ENCODE measurements around the gene ASGR2.

The ASGR2 gene

DNA sequence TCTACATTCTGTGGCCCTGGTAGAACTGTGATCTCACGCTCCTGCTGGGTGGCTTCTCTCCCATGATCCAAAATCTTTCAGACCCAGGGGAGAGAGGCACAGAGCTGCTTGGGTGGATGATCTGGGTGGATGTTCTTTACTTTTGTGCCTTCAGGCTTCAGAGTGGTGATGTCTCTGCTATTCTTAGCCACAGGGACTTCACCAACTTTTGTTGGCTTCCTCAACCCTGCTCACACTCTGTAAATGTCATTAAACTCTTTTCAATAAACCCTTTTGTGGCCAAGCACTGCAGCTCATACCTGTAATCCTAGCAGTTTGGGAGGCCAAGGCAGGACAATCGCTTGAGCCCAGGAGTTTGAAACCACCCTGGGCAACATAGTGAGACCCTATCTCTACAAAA, 42.2 kb downstream of the ASGR2 start:
- TF ChIP-seq GLIS3 (CRISPR knock-in tag; IDR thresholded peaks at IDR 0.05) (no peak), BACH2 (CRISPR knock-in tag; IDR thresholded peaks at IDR 0.05; ENCODE audit: borderline replicate concordance) (no peak), ZNF565 (CRISPR knock-in tag; conservative IDR thresholded peaks at IDR 0.05; ENCODE audit: low read depth) (no peak), ZFP30 (CRISPR knock-in tag; IDR thresholded peaks at IDR 0.05) (no peak), ZNF70 (CRISPR knock-in tag; IDR thresholded peaks at IDR 0.05) (no peak), ARNTL (CRISPR knock-in tag; IDR thresholded peaks at IDR 0.05; ENCODE audit: borderline replicate concordance, low read depth) (no peak), SNAI2 (CRISPR knock-in tag; IDR thresholded peaks at IDR 0.05) (no peak), PPARA (CRISPR knock-in tag; IDR thresholded peaks at IDR 0.05; ENCODE audit: borderline replicate concordance) (no peak), OSR1 (CRISPR knock-in tag; IDR thresholded peaks at IDR 0.05) (no peak), ZC3H10 (CRISPR knock-in tag; IDR thresholded peaks at IDR 0.05) (no peak), ISL1 (CRISPR knock-in tag; IDR thresholded peaks at IDR 0.05) (no peak), ZNF8 (CRISPR knock-in tag; IDR thresholded peaks at IDR 0.05) (no peak), CSDC2 (CRISPR knock-in tag; IDR thresholded peaks at IDR 0.05) (no peak), RARB (CRISPR knock-in tag; IDR thresholded peaks at IDR 0.05) (no peak)
- TF ChIP-seq, protein P1, sequence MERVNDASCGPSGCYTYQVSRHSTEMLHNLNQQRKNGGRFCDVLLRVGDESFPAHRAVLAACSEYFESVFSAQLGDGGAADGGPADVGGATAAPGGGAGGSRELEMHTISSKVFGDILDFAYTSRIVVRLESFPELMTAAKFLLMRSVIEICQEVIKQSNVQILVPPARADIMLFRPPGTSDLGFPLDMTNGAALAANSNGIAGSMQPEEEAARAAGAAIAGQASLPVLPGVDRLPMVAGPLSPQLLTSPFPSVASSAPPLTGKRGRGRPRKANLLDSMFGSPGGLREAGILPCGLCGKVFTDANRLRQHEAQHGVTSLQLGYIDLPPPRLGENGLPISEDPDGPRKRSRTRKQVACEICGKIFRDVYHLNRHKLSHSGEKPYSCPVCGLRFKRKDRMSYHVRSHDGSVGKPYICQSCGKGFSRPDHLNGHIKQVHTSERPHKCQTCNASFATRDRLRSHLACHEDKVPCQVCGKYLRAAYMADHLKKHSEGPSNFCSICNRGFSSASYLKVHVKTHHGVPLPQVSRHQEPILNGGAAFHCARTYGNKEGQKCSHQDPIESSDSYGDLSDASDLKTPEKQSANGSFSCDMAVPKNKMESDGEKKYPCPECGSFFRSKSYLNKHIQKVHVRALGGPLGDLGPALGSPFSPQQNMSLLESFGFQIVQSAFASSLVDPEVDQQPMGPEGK (CRISPR knock-in tag; IDR thresholded peaks at IDR 0.05; ENCODE audit: borderline replicate concordance): no peak
- TF ChIP-seq, protein P2, sequence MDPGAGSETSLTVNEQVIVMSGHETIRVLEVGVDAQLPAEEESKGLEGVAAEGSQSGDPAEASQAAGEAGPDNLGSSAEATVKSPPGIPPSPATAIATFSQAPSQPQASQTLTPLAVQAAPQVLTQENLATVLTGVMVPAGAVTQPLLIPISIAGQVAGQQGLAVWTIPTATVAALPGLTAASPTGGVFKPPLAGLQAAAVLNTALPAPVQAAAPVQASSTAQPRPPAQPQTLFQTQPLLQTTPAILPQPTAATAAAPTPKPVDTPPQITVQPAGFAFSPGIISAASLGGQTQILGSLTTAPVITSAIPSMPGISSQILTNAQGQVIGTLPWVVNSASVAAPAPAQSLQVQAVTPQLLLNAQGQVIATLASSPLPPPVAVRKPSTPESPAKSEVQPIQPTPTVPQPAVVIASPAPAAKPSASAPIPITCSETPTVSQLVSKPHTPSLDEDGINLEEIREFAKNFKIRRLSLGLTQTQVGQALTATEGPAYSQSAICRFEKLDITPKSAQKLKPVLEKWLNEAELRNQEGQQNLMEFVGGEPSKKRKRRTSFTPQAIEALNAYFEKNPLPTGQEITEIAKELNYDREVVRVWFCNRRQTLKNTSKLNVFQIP (CRISPR knock-in tag; IDR thresholded peaks at IDR 0.05; ENCODE audit: borderline replicate concordance, low read depth): no peak
- TF ChIP-seq, protein P3, sequence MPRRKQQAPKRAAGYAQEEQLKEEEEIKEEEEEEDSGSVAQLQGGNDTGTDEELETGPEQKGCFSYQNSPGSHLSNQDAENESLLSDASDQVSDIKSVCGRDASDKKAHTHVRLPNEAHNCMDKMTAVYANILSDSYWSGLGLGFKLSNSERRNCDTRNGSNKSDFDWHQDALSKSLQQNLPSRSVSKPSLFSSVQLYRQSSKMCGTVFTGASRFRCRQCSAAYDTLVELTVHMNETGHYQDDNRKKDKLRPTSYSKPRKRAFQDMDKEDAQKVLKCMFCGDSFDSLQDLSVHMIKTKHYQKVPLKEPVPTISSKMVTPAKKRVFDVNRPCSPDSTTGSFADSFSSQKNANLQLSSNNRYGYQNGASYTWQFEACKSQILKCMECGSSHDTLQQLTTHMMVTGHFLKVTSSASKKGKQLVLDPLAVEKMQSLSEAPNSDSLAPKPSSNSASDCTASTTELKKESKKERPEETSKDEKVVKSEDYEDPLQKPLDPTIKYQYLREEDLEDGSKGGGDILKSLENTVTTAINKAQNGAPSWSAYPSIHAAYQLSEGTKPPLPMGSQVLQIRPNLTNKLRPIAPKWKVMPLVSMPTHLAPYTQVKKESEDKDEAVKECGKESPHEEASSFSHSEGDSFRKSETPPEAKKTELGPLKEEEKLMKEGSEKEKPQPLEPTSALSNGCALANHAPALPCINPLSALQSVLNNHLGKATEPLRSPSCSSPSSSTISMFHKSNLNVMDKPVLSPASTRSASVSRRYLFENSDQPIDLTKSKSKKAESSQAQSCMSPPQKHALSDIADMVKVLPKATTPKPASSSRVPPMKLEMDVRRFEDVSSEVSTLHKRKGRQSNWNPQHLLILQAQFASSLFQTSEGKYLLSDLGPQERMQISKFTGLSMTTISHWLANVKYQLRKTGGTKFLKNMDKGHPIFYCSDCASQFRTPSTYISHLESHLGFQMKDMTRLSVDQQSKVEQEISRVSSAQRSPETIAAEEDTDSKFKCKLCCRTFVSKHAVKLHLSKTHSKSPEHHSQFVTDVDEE (CRISPR knock-in tag; IDR thresholded peaks at IDR 0.05): no peak
- TF ChIP-seq, protein P4, sequence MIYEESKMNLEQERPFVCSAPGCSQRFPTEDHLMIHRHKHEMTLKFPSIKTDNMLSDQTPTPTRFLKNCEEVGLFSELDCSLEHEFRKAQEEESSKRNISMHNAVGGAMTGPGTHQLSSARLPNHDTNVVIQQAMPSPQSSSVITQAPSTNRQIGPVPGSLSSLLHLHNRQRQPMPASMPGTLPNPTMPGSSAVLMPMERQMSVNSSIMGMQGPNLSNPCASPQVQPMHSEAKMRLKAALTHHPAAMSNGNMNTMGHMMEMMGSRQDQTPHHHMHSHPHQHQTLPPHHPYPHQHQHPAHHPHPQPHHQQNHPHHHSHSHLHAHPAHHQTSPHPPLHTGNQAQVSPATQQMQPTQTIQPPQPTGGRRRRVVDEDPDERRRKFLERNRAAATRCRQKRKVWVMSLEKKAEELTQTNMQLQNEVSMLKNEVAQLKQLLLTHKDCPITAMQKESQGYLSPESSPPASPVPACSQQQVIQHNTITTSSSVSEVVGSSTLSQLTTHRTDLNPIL (CRISPR knock-in tag; IDR thresholded peaks at IDR 0.05; ENCODE audit: low read depth): no peak
- no peak for ATAC-seq

DNA sequence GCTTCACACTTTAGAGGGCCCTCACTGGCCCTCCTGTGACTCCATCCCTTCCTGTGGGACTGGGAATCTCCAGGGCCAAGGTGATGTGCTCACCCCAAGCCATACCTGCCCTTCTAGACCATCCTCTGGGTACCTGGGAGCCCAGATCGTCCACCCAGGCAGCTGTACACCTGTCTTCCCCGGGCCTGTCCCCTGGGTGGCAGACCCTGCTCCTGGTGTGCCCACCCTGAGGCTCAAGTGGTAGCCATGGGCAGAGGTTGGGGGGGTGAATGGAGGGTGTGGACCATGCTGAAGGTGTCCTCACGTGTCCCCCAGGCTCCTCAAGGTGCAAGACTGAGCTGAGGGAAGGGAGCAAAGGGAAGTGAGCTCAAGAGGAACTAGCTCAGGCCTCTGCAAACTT, 43.9 kb downstream of the ASGR2 start:
- no peak for ATAC-seq
- no peak for TF ChIP-seq ZNF70 (CRISPR knock-in tag; IDR thresholded peaks at IDR 0.05)
- TF ChIP-seq, protein P3 (CRISPR knock-in tag; IDR thresholded peaks at IDR 0.05): no peak
- no peak for TF ChIP-seq ESRRG (CRISPR knock-in tag; IDR thresholded peaks at IDR 0.05)
- TF ChIP-seq, protein P4 (CRISPR knock-in tag; IDR thresholded peaks at IDR 0.05; ENCODE audit: low read depth): no peak
- no peak for TF ChIP-seq ZC3H10 (CRISPR knock-in tag; IDR thresholded peaks at IDR 0.05)
- no peak for TF ChIP-seq SNAI2 (CRISPR knock-in tag; IDR thresholded peaks at IDR 0.05)
- no peak for TF ChIP-seq OSR1 (CRISPR knock-in tag; IDR thresholded peaks at IDR 0.05)
- no peak for TF ChIP-seq ZNF565 (CRISPR knock-in tag; conservative IDR thresholded peaks at IDR 0.05; ENCODE audit: low read depth)
- TF ChIP-seq ZNF8 (CRISPR knock-in tag; IDR thresholded peaks at IDR 0.05): no peak
- TF ChIP-seq GLIS3 (CRISPR knock-in tag; IDR thresholded peaks at IDR 0.05): no peak
- TF ChIP-seq, protein P1 (CRISPR knock-in tag; IDR thresholded peaks at IDR 0.05; ENCODE audit: borderline replicate concordance): no peak
